HG02943 (cell line): ENCODE results near the gene ACBD6.

ENCODE experiments used
- ATAC-seq: cut with Tn5 transposase; IDR thresholded peaks from one replicate; pipeline ENCODE4 v1.9.1; 2021; ENCODE audit warnings: mild to moderate bottlenecking, low read depth, moderate library complexity; ENCODE audit not compliant: unreplicated experiment

Gene ACBD6

DNA sequence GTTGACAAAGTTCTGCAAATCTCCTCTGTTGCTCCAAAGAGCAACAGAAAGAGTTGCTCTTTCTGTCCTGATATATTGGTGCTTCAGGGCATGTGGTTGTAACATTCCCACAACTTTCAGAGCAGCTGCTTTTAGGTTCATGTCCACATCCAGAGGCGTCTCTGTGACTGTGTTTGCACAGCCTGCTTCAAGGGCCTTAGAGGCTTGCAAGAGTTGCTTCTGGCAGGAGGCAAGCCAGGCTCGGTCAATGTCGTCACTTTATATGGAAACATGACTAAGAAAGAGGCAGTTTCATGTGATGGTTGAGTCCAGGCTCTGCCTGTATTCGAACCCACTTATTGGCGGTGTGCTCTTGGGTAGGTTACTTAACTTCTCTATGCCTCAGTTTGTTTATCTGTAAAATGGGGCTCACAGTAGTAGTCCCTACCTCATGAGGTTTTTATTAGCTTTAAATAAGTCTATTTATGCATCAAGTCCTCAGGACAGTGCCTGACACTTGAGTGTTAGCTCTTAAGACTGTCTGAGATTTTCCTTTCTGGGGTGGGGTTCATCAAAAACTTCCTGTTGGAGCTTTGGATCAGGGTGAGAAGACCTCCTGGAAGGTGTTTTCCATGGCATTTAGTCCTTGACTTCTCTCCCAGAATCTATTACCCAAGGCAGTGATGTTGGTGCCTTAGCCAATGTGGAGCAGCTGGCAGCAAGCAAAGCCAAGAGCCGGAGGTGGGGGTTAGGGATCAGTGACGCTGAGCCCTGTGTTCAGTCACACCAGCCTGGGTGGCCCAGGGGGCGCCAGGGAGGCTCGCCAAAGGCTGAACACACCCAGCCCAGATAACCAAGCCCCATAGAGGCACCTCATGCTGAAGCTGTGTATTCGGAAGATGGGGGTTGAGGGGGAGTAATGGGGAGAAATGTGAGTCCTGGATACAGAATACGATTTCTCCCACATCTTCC, 253.4 kb downstream of the ACBD6 start:
- ATAC-seq, result no peak

DNA sequence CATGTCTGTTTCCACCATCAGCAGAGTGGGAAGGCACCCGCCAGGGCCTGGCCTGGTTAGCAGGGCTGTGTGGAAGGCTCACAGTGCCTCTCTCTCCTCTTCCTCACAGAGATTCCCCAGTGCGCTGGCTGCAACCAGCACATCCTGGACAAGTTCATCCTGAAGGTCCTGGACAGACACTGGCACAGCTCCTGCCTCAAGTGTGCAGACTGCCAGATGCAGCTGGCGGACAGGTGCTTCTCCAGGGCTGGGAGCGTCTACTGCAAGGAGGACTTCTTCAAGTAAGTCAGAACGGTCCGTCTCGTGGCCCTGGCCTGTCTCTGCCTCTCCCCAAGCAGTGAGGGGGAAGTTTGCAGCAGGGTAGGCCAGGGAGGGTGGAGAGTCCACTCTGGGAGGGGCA, 254.2 kb downstream of the ACBD6 start:
- ATAC-seq, result no peak

DNA sequence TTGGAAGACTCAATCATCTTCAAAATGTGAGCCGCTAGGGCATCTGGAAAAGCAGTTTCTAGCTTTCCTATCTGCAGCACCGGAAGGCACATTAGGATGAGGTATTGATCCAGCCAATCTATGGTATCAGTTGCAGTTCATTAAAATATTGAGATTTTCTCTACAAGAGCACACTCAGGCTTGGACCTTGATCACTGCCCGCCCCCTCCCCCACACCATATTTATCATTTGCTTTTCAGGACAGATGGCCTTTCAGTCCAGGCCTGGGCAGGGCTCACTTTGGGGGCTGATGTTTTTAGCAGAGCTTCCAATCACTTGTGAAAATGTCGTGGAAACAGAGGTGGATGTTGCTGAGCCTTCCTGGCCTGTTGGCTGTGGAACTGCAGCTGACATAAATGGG, 254.8 kb downstream of the ACBD6 start:
- no peak for ATAC-seq

DNA sequence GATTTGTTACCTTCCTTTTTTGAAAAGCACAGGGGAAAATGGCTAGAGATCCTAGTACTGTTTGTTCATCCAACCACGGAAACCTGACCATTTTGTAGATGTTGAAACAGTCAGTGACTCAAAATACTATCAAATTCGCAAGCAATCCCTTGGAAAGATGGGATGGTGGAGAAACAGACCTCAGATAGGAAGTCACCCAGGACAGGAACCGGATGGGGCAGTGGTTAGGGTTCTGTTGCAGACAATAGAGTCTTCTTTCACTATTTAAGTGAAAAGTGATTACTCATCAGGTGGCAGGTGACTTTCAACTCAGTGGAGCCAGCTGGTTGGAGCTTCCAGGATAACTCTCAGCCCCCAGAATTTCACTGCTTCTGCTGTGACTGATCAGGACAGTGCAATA, 255.3 kb downstream of the ACBD6 start:
- ATAC-seq, result no peak

- ATAC-seq, result no peak
Measured at GRCh38 chr1:180246579-180246978, 255.8 kb downstream of the ACBD6 start.

GRCh38 chr1:180244840-180245239, 257.5 kb downstream of the ACBD6 start:
- no peak for ATAC-seq

DNA sequence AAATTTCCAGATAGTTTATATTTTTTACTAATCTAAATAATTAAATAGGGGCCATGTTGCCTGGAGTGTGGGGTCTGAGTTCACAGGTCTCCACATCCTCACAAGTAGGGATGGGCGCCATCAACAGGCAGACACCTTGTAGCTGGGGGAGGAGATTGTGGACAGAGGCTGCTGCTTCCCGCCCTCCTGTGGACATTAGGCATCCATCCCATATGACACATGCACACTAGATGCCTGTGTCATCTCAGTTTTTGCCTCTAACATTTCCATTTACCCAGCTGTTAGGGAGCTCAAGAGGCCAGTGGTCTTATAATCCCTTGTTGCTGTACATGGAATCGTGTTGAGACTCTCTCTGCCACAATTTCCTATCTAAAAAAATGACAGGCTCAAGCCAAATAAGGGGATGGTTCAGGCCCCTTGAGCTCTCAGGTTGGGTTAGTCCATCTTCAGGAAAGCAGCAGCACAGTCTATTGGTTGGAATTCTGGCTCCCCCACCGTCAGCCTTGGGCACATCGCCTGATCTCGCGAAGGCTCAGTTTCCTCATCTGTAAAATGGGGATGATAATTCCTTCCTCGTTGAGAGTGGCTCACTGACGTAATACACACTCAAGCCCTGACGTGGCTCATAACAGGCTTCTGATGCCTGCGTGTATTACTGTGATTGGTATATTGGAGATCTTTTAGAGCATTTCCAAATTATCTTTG, 258.7 kb downstream of the ACBD6 start:
- ATAC-seq, result no peak

GRCh38 chr1:180241716-180242544, 260.4 kb downstream of the ACBD6 start:
- ATAC-seq, result no peak

- ATAC-seq, result no peak
Measured at GRCh38 chr1:180239145-180240096, 263.0 kb downstream of the ACBD6 start.

DNA sequence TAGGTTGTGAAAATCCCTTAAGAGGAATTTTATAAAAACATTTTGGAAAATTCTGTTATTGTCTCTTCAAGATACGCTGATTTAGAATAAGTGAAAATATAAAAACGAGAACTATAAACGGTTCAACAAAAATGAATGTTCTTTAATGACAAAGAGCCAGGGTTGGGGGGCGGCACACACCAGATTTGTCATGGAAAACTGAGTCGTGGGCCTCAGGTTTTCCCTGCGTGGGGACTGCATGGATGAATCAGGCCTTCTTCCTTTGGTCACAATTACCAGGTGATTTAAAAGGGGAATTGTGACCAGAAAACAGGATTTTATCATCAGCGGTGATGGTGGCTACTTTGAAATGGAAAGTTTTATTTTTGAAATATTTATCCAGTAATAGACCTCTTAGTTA, 263.7 kb downstream of the ACBD6 start:
- ATAC-seq, result no peak
